ENCODE results near the gene CACNG7.
"Not testable (repeated sequence)": the region's sequence is repeated elsewhere in the genome, so short reads cannot be mapped to it uniquely, and the experiment has no call there.

The CACNG7 gene, protein sequence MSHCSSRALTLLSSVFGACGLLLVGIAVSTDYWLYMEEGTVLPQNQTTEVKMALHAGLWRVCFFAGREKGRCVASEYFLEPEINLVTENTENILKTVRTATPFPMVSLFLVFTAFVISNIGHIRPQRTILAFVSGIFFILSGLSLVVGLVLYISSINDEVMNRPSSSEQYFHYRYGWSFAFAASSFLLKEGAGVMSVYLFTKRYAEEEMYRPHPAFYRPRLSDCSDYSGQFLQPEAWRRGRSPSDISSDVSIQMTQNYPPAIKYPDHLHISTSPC

DNA sequence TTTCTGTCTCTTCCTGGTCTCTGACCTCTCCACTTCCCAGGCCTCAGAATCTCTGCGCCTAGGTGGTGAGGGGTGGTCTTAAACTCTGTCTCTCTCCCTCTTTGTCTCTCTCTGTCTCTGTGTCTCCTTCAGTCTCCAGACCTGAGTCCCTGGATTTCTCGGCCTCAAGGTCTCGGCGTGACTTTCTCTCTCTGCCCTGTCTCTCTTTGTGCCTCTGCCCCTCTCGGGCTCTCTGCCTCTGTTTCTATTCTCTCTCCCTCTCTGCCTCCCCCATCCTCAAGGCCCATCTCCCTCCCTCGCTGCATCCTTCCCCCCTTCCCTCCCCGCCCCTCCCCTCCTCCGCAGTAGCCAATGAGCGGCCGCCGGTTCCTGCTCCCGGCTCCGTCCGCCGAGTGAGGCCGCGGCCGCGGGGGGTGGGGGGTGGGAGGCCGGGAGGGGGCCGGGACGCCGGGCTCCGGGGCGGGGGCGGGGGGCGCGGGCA lies at the start of gene CACNG7:
CACNG7 (plus strand) TSS at position 344 of the 481 bp plus-strand sequence. CDS start 3,554 bp downstream, outside the sequence.
- no peak for DNase-seq (ENCODE audit: low read depth)

DNA sequence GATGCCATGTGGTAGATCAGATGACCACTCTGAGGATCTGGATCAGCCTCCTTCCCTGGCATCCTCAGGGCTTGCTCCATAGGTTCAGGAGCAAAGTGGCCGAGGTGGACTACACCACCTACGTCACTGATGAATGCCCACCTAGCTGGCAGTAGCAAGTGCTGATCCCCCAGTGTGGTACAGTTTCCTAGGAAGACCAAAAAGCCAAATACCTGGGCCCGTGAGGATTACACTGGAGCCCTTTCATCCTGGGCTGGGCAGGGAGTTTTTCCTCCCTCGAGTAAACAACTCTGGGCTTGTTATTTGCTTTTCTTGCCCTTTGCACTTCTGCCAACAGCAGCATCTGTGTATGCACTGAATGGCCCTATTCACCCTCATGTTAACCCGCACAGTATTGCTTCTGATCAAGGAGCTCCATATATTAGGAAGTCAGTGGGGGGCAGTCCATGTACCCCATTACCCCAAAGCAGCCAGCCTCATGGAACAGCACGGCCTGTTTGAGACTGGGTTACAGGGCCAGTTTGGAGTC lies 44.7 kb upstream of the CACNG7 start:
- no peak for DNase-seq (ENCODE audit: low read depth)

DNA sequence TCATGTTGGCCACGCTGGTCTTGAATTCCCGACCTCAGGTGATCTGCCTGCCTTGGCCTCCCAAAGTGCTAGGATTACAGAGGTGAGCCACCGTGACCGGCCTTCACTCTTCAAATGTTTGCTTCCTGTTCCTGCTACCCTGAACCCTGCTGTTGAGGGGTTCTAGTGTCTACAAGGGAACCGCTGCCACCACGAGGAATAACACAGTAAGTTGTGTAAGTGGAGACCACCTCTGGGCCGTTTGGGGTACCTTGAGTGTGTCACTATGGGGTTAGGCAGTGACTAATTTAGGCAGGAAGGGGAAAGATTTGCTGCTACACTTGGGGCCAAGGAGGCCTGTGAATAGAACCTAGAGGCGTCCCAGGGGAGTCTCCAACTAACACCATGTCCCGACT lies 43.6 kb upstream of the CACNG7 start:
- DNase-seq (ENCODE audit: low read depth) = no peak

DNA sequence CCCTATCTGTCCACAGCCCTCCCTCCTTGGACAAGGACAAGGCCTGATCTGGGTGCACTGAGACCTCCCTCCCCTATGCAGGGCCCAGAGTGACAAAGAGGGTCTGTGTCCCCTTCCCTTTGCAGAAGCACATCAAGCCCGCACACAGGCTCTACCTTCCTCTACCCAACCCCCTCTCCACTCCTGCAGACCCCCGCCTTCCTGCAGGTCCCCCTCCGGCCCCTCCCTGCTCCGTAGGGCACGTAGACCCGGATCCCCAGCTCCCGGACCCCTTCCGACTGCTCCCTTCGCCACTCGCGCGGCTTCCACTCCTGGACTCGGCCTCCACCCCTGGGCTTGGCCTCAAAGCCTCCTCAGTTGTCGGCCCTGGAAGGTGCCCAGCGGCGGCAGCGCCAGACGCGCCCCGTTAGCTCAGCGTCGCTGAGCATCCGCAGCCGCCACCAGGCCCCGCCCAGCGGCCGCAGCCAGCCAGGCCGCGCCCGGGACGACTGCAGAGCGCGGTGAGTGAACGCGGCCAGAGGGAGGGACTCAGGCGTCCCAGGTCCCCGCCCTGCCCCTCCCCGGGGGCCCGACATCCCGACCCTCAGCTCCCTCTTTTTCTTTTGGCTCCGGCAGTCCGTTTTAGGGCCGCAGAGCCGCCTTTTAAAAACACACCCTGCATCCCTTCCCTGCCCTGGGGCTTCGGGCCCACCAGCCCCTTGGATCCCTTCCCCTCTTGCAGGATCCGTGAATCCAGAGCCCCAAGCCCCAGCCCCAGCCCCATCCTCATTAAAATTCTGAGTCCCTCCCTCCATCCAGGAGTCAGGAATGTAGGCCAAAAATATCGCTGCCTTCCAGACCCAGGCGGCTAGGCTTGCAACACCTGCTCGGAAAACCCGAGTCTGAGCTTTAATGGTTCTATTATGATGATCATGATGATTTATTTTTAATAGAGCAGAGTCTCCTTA lies 42.9 kb upstream of the CACNG7 start:
- DNase-seq (ENCODE audit: low read depth) = no peak

DNA sequence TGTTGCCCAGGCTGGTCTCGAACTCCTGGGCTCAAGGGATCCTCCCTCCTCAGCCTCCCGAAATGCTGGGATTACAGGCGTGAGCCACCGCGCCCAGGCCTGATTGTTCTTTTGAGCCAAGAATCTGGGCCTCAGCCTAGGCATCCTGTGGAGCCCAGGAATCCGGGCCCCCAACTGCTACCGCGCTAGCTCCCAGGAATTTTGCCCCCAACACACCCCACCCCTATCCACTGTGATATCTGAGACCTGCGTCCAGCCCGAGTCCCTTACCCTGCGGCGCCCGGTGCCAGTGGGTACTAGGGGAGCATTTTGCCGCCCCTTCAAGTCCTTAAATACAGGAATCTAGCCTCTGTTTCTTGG lies 42.2 kb upstream of the CACNG7 start:
- no peak for DNase-seq (ENCODE audit: low read depth)

DNA sequence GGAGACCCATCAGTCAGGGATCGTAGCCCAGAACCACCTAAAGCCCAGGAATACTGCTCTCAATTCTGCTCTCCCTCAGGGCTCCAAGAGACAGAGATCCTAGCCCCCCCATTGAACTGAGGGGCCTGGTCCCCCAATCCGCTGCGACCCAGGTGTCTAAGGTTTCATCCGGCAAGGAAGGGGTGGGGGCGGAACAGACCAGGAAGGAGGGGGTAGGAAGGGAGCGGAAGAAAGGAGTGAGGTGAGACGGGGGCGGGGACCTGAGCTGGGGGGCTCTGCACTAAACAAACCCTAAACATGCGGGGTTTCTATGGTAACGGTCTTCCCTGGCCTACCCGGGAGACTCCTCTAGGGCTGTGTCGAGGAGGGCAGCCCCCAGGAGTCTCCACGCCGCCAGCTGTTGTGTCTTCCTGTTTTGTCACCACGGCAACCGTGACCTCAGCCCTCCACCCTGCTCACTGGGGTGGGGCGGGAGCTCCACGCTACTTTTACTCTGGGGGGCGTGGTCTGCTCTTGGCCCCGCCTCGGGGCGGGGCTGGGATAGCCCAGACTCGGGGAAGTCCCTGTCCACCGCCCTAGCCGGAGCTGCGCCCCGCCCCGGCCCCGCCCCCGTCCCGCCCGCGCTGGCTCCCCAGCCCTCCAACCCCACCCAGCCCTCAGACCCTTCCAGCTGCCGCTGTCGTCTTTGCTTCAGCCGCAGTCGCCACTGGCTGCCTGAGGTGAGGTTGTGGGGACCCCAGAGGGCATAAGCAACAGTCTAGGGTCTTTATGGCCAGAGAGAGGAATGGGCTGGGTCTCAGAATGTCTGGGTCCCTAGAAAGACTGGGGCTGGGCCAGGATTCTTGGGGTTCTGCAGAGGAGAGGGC lies 41.6 kb upstream of the CACNG7 start, which contains the start of gene MYADM:
MYADM (plus strand) TSS at position 659 of the 866 bp plus-strand sequence. CDS start 5,647 bp downstream, outside the sequence.
- DNase-seq (ENCODE audit: low read depth) = peak; percentile 98

DNA sequence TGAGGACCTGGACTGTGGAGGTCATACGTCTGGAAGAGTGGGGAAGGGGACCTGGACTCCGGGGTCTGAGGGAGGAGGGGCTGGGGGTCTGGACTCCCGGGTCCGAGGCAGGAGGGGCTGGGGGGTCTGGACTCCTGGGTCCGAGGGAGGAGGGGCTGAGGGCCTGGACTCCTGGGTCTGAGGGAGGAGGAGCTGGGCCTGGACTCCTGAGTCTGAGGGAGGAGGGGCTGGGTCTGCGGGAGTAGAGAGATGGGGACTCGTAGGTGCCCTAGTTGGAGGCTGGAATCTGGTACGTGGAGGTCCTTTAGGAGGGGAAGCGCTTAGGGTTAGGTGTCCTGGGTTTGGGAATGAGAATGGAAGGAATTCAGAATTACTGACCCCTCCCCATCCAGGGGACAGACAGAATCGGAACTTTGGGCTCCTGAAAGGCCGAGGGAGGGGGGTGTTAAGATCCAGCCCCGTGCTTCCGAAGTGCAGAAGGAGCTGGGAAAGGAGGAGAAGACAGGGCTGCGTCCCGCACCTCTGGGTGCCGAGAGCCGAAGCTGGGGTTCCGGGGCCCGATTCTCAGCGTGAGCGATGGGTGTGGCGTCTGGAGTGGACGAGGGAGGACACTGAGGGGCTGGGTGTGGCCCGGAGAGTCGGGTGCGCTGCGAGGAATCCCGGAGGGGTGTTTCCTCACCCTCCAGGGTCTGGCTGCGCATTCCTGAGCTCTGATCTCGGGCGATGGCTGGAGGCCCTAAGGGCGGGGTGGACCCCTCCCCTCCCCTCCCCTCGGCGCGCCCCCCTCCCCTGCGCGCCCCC lies 40.8 kb upstream of the CACNG7 start:
- DNase-seq (ENCODE audit: low read depth) = peak; percentile 34

DNA sequence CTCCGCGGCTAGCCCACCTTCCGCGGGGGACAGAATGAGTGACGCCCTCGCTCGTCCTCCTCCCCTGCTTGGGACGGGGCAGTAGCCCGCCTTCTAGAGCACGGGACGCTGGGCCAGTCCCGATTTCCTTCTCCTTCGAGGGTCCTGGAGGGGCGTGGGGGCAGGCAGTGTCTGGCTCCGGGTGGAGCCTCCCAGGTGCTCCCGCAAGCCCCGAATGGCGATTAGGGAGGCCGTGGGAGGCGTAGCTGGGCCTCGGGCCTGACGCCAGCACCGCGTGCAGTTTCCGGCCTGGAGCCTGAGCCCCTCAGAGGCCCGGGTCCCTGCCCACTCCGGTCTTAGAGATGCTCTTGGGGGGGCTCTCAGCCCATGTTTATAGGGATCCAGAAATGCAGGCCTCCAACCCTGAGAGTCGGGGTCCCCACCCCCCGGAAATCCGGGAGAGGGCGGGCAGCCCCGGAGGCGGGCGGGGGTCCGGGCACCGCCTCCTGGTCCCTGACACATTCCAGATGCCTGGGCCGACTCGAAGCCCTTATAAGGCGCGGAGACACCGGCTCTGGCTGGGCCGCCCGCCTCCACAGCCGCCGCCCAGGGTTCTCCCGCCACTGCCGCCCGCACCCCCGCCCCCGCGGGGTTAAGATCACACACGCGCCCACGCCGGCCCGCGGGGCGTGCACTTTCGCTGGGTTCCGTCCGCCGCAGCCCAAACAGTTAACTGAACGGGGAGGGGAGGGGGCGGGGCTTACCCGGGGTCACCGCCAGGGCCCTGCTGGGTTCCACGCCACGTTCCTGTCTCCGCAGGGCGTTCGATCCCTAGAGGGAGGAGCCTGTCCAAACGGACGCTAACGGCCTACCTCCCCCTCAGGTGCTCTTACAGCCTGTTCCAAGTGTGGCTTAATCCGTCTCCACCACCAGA lies 39.9 kb upstream of the CACNG7 start:
- DNase-seq (ENCODE audit: low read depth) = peak; percentile 73

DNA sequence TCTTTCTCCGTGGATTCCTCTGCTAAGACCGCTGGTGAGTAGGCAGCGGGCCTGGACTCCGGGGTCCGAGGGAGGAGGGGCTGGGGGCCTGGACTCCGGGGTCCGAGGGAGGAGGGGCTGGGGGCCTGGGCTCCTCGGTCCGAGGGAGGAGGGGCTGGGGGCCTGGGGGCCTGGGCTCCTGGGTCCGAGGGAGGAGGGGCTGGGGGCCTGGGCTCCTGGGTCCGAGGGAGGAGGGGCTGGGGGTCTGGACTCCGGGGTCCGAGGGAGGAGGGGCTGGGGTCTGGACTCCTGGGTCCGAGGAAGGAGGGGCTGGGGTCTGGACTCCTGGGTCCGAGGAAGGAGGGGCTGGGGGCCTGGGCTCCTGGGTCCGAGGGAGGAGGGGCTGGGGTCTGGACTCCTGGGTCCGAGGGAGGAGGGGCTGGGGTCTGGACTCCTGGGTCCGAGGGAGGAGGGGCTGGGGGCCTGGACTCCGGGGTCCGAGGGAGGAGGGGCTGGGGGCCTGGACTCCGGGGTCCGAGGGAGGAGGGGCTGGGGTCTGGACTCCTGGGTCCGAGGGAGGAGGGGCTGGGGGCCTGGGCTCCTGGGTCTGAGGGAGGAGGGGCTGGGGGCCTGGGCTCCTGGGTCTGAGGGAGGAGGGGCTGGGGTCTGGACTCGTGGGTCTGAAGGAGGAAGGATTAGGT lies 39.1 kb upstream of the CACNG7 start:
- DNase-seq (ENCODE audit: low read depth) = not testable (repeated sequence)

DNA sequence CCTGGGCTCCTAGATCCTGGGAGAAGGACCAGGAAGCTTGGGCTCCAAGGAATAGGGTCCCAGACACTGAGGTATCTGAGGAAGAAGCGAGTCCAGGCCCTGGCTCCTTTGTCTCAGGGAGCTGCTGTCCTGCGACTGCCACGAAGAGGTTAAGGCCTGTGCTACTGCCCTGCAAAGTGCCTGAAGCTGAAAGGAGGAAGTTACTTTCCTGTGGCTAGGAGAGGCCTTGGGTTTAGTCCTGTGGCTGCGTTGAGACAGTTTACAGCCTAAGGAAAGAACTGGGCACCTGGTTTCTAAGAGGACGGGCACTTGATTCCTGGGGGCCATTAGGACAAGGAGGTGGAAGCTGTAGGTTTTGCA lies 38.6 kb upstream of the CACNG7 start:
- DNase-seq (ENCODE audit: low read depth) = no peak

DNA sequence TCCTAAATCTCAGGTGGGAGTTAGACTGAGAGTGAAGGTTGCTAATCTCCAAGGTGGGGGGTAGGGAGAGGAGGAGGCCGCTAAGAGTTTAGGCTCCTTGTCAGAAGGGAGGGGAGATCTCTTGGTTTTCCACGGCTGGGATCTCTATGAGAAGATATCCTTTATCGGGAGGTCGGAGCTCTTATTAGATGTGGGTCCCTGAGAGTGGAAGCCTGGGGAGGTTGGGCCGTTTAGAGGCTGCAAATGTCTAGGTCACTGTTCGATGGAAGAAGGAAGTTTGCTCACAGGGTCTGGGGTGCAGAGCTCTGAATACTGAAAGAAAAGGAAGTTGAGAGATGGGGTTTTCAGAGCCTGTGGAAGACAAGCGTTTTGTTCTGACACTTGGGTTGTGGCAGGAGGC lies 37.6 kb upstream of the CACNG7 start:
- no peak for DNase-seq (ENCODE audit: low read depth)

DNA sequence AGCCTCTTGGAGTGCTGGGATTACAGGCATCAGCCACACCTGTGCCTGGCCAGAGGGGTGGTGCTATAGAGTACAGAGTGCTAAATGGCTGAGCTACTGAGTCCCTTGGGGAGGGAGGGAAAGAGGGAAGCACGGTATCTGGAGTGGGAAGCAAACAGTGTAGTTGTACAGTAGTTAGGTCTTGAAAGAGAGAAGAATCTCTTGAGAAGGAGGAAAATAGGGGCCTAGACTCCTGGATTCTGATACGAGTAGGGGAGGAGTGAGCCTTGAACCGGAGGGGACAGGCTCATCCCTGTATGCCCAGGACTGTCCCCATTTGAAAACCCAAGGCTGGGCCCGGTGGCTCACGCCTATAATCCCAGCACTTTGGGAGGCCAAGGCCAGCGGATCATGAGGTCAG lies 36.3 kb upstream of the CACNG7 start:
- DNase-seq (ENCODE audit: low read depth) = no peak

DNA sequence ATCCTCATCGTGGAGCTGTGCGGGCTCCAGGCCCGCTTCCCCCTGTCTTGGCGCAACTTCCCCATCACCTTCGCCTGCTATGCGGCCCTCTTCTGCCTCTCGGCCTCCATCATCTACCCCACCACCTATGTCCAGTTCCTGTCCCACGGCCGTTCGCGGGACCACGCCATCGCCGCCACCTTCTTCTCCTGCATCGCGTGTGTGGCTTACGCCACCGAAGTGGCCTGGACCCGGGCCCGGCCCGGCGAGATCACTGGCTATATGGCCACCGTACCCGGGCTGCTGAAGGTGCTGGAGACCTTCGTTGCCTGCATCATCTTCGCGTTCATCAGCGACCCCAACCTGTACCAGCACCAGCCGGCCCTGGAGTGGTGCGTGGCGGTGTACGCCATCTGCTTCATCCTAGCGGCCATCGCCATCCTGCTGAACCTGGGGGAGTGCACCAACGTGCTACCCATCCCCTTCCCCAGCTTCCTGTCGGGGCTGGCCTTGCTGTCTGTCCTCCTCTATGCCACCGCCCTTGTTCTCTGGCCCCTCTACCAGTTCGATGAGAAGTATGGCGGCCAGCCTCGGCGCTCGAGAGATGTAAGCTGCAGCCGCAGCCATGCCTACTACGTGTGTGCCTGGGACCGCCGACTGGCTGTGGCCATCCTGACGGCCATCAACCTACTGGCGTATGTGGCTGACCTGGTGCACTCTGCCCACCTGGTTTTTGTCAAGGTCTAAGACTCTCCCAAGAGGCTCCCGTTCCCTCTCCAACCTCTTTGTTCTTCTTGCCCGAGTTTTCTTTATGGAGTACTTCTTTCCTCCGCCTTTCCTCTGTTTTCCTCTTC lies 35.1 kb upstream of the CACNG7 start:
- DNase-seq (ENCODE audit: low read depth) = no peak

DNA sequence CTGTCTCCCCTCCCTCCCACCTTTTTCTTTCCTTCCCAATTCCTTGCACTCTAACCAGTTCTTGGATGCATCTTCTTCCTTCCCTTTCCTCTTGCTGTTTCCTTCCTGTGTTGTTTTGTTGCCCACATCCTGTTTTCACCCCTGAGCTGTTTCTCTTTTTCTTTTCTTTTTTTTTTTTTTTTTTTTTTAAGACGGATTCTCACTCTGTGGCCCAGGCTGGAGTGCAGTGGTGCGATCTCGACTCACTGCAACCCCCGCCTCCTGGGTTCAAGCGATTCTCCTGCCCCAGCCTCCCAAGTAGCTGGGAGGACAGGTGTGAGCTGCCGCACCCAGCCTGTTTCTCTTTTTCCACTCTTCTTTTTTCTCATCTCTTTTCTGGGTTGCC lies 34.5 kb upstream of the CACNG7 start:
- DNase-seq (ENCODE audit: low read depth) = no peak

DNA sequence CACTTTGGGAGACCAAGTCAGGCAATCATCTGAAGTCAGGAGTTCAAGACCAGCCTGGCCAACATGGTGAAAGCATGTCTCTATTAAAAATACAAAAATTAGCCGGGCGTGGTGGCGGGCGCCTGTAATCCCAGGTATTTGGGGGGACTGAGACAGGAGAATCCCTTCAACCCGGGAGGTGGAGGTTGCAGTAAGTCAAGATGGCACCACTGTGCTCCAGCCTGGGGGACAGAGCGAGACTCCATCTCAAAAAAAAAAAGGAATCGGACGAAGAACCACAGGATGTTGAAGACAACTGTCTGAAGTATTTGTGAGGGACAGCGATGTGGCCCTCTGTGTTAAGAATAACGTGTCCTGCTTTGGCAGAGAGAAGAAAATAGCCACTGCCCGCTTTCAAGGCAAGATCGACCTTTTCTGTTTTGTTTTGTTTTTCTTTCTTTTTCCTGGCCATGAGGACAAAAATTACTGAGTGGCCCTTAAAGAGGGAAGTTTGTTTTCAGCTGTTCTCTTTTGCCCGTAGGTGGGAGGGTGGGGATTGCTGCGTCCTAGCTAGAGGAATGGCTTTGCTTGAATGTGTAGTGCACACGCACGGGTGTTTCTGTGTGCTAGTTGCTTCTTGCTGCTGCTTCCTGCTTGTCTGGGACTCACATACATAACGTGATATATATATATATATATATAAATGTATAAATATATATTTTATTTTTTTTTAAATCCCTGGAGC lies 33.3 kb upstream of the CACNG7 start:
- no peak for DNase-seq (ENCODE audit: low read depth)

DNA sequence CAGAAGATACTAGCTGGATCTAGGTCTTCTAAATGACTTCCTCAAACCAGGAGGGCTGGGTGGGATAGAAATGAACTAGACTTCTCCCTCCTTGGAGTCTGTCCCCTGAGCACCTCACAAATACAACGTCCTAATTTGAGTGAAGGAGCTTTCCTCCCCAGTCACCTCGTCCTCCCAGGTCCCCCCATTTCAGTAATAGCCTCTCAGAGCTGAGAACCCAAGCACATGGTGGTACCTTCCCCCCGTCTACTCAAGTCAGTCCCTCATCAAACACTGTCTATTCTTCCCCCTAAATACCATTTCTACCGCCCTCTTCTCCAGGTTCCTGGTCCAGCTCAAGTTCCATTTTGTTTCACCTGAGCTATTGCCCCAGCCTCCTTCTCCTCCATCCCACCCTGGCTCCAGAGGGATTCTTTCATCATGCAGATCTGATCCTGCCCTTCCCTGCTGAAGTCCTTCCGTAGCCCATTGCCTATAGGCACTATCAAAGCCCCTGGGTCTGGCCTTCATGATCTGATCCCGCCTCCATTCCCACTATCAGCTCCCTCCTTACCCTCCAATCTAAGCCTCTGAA lies 32.3 kb upstream of the CACNG7 start:
- no peak for DNase-seq (ENCODE audit: low read depth)

DNA sequence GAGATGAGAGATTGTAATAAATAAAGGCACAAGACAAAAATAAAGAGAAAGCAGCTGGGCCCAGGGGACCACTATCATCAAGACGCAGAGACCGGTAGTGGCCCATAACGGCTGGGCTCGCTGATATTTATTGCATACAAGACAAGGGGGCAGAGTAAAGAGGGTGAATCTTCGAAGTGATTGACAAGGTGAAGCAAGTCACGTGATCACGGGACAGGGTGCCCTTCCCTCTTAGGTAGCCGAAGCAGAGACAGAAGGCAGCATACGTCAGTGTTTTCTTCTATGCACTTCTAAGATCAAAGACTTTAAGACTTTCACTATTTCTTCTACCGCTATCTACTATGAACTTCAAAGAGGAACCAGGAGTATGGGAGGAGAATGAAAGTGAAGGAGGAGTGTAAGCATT lies 31.7 kb upstream of the CACNG7 start:
- DNase-seq (ENCODE audit: low read depth) = no peak

DNA sequence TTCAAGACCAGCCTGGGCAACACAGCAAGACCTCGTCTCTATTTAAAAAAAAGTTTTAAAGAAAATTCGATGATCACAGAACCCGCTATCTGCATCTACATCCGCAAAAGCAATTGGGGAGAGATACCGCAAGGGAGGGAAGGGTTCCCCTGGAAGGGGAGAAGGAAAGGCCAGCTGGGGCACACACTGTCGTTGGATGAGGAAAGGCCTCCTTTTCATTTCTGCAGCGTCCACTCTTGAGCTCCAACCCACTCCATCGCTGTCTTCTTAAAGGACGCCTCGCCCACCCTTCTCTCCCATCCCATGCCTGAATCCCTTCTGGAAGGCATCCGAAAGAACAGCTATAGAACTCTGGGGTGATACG lies 30.3 kb upstream of the CACNG7 start:
- no peak for DNase-seq (ENCODE audit: low read depth)
